Mucosa of descending colon (tissue), 3 donors: ENCODE measurements around the gene AGPAT3. TPM values are rescaled to one million over a fixed set of nuclear protein-coding genes. Genes with fewer than 3 reads are reported as not detected.
A peak's percentile ranks its signal among the peaks of the same experiment; 100 is the strongest.

Experiments
- ATAC-seq: fragments of 200-7000 bp; cut with Tn5 transposase; one replicate; pipeline ENCODE4 v1.9.1; 2020; ENCODE audit warnings: mild to moderate bottlenecking, moderate library complexity
- DNase-seq, 3 donors: peaks; one replicate each; pipeline ENCODE4 v3.0.0-alpha.2; 2020
- H3K36me3 ChIP-seq: fragments of 200-600 bp; one replicate; pipeline ENCODE4 v1.8.0; 2021; ENCODE audit warnings: low read depth, mild to moderate bottlenecking
- H3K4me1 ChIP-seq: fragments of 200-600 bp; one replicate; pipeline ENCODE4 v1.8.0; 2021; ENCODE audit warnings: low read depth, mild to moderate bottlenecking
- H3K4me3 ChIP-seq: fragments of 200-600 bp; one replicate; pipeline ENCODE4 v1.8.0; 2021; ENCODE audit warnings: mild to moderate bottlenecking
- H3K9me3 ChIP-seq: fragments of 200-600 bp; one replicate; pipeline ENCODE4 v1.8.0; 2021; ENCODE audit warnings: mild to moderate bottlenecking
- intact Hi-C, 2 donors: fragments of 100-400 bp; cut with DNase I in 1 of 2; cut with micrococcal nuclease in 1 of 2; formaldehyde crosslinking; loops; one replicate each; pipeline versions ENCODE4 v1.11.0 to v1.11.1; 2022; cut with DNase I, micrococcal nuclease
- total RNA-seq, 3 donors: library from RNA; stranded (reverse); fragmentation: NEBNext Ultra II Directional in 2 of 3; extraction: Animal tissue kit (Norgen Biotek cat#: 25700) in 2 of 3; gene quantifications; one replicate each; pipeline versions ENCODE4 v1.2.1 to v1.2.4, GENCODE V29; 2021 to 2023
- TF ChIP-seq, protein P1 (sequence below): fragments of 200-600 bp; IDR thresholded peaks from one replicate; pipeline ENCODE4 v1.8.0; 2022; ENCODE audit warnings: antibody characterized with exemption, mild to moderate bottlenecking
- donor health status: DM: no; HTN: no; CAD: no; lungs with moderate emphysema.
- donor health status: DM: no; HTN: no; CAD: no.
- donor health status: DM: no; HTN: yes; CAD: no.

Gene AGPAT3
- total RNA-seq, 3 donors from 2014 or later, result 77.7 to 120 (median 97.7) TPM

DNA sequence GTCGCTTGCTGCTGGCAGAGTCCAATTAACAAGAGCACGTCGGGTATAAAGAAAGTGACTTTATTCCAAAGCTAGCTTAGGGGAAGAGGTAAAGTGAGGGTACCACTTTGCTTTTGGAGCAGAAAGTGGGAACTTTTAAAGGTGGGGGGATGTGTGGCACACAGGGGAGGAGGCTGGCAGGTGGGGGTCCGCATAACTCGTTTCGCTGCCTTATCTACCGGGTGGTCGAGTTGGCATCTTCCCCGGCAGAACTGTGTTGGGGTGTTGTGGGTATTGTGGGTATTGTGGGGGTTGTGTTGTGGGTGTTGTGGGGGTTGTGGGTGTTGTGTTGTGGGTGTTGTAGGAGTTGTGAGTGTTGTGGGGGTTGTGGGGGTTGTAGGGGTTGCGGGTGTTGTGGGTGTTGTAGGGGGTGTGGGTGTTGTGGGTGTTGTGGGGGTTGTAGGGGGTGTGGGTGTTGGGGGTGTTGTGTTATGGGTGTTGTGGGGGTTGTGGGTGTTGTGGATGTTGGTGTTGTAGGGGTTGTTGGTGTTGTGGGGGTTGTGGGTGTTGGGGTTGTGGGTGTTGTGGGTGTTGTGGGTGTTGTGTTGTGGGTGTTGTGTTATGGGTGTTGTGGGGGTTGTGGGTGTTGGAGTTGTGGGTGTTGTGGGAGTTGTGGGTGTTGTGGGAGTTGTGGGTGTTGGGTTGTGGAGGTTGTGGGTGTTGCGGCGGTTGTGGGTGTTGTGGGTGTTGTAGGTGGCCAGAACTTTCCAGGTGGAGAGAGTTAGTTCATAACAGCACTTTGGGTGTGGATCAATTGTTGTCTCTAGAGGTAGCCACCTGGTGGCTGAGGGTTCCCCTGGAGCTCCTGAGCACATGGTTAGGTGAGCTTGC lies 52.7 kb downstream of the AGPAT3 start:
- DNase-seq, result peak in 2 of 3 donors; percentile 49 to 68
- no peaks in the 10 kb centered on the region for H3K36me3 ChIP-seq
- TF ChIP-seq, protein P1, sequence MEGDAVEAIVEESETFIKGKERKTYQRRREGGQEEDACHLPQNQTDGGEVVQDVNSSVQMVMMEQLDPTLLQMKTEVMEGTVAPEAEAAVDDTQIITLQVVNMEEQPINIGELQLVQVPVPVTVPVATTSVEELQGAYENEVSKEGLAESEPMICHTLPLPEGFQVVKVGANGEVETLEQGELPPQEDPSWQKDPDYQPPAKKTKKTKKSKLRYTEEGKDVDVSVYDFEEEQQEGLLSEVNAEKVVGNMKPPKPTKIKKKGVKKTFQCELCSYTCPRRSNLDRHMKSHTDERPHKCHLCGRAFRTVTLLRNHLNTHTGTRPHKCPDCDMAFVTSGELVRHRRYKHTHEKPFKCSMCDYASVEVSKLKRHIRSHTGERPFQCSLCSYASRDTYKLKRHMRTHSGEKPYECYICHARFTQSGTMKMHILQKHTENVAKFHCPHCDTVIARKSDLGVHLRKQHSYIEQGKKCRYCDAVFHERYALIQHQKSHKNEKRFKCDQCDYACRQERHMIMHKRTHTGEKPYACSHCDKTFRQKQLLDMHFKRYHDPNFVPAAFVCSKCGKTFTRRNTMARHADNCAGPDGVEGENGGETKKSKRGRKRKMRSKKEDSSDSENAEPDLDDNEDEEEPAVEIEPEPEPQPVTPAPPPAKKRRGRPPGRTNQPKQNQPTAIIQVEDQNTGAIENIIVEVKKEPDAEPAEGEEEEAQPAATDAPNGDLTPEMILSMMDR, result no peak
- intact Hi-C loops, result no loop called here
- no peaks in the 10 kb centered on the region for H3K4me1 ChIP-seq
- ATAC-seq, result peak; percentile 60
- no peak overlapping the region for H3K4me3 ChIP-seq
- H3K9me3 ChIP-seq, result peaks cover 4% of the 10 kb centered on the region

DNA sequence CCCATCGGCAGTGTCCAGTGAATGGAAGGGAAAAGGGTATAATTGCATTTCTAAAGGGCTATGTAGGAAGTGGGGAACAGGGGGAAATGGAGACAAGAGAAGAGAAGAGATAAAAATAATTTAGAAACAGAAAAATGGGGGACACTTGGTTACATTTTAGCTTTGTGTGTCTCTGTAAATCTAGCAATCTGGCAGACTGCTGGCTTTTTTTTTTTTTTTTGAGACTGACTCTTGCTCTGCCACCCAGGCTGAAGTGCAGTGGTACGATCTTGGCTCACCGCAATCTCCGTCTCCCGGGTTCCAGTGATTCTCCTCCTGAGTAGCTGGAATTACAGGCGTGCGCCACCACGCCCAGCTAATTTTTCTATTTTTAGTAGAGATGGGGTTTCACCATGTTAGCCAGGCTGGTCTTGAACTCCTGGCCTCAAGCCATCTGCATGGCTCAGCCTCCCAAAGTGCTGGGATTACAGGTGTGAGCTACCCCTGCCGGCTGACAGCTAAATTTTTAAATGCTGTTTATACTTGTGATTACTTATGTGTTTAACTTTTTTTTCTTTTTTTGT lies 53.4 kb downstream of the AGPAT3 start:
- intact Hi-C loops, result no loop called here
- ATAC-seq, result no peak
- DNase-seq, result peak in 1 of 3 donors; percentile 12
- Histone ChIP-seq H3K4me3 (no peak overlapping the region), H3K4me1 (peaks cover 3% of the 10 kb centered on the region), H3K9me3 (no peaks in the 10 kb centered on the region), H3K36me3 (no peaks in the 10 kb centered on the region)
- TF ChIP-seq, protein P1, result no peak

GRCh38 chr21:43919283-43919682 lies 54.3 kb downstream of the AGPAT3 start:
- TF ChIP-seq, protein P1, result no peak
- DNase-seq (no peak), ATAC-seq (no peak)
- Histone ChIP-seq H3K4me3 (no peak overlapping the region), H3K36me3 (no peaks in the 10 kb centered on the region), H3K9me3 (no peaks in the 10 kb centered on the region), H3K4me1 (peaks cover 9% of the 10 kb centered on the region)
- intact Hi-C loops, result no loop called here

- Histone ChIP-seq H3K4me3 (no peak overlapping the region), H3K36me3 (no peaks in the 10 kb centered on the region), H3K4me1 (peaks cover 17% of the 10 kb centered on the region), H3K9me3 (no peaks in the 10 kb centered on the region)
- intact Hi-C loops, result no loop called here
- ATAC-seq, result no peak
- TF ChIP-seq, protein P1, result no peak
- peak in 1 of 3 donors; percentile 10 for DNase-seq
These were observed 55.1 kb downstream of the AGPAT3 start for GRCh38 chr21:43919871-43920801.

DNA sequence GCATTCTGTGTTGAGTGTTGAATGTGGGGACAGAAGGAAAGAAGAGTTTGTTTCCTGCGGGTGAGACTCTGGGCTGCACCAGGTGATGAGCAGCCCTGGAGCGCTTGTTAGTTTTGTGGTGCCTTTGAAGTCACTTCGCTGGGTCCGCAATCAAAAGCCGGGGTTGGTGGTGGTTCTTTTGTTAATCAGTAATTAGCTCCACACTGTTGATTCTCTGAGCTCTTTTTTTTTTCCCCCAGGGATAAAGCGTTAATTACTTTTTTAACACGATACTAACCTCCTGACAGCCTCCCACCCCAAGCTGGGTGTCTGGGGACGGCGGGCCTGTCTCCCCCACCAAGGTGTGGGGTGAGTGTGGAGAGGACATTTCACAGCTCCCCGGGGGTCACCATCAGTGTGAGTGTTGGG lies 56.6 kb downstream of the AGPAT3 start:
- intact Hi-C loops, result no loop called here

More for the DNA sequence above, 56.6 kb downstream of the AGPAT3 start:
- ATAC-seq (no peak), DNase-seq (peak in 1 of 3 donors; percentile 7)
- peaks cover 20% of the 10 kb centered on the region for H3K4me1 ChIP-seq
- H3K36me3 ChIP-seq, result no peaks in the 10 kb centered on the region
- TF ChIP-seq, protein P1, result no peak
- no peaks in the 10 kb centered on the region for H3K9me3 ChIP-seq
- H3K4me3 ChIP-seq, result no peak overlapping the region
